Gastrocnemius medialis (tissue), 4 donors: ENCODE data around the gene ZNF219.

Experiments used
- CTCF ChIP-seq, 5 experiments: fragments of 450-650 bp in 3 of 5; fragments of 200-600 bp in 2 of 5; sonication (generic) in 2 of 5; IDR thresholded peaks in 4 of 5; conservative IDR thresholded peaks in 1 of 5; 1 replicate in 4 of 5; 2 replicates in 1 of 5; pipeline ENCODE4 v1.5.1; 2016 to 2019; ENCODE audit warnings: antibody characterized with exemption in 5 of 5, mild to moderate bottlenecking in 3 of 5, moderate library complexity in 3 of 5
- POLR2A ChIP-seq, 2 donors: fragments of 450-650 bp; IDR thresholded peaks; one replicate each; pipeline ENCODE4 v1.6.1; 2017; ENCODE audit warnings: antibody characterized with exemption in 2 of 2, mild to moderate bottlenecking in 2 of 2, moderate library complexity in 2 of 2

- TF ChIP-seq CTCF (IDR thresholded peaks at IDR 0.05 in 4 of 5, conservative IDR thresholded peaks at IDR 0.05 in 1 of 5) (no peak), POLR2A (IDR thresholded peaks at IDR 0.05) (no peak)
These were observed 6.6 kb upstream of the ZNF219 start for GRCh38 chr14:21105095-21105494.
